Panc1 (cell line): ENCODE results near the gene GOPC. TPM values are rescaled to one million over a fixed set of nuclear protein-coding genes. Genes with fewer than 3 reads are reported as not detected.

Experiments
- ATAC-seq: fragments of 200-7000 bp; cut with Tn5 transposase; 2 replicates; pipeline ENCODE4 v1.9.1; 2020; ENCODE audit warnings: mild to moderate bottlenecking, moderate library complexity
- BruUV-seq: library from RNA; stranded (reverse); fragments of 400-500 nt; replicated peaks from 2 replicates; lab custom pipeline; 2021; lab: Mats Ljungman, UMichigan
- CTCF ChIA-PET: fragments of 300-600 bp; sonication (Branson Sonifier 250); formaldehyde crosslinking; loops from one replicate; lab custom pipeline; 2022; ENCODE audit warnings: antibody characterized with exemption; lab: Charles Lee
- POLR2A ChIA-PET: fragments of 300-600 bp; sonication (Branson Sonifier 250); formaldehyde crosslinking; loops from one replicate; lab custom pipeline; 2022; ENCODE audit warnings: antibody characterized with exemption; lab: Charles Lee
- DNase-seq: peaks from one replicate; pipeline ENCODE4 v3.0.0-alpha.2; 2010; ENCODE audit warnings: low read depth, low spot score
- H3K27ac ChIP-seq: 2 replicates; pipeline ENCODE4 v1.5.1; 2011; ENCODE audit warnings: mild to moderate bottlenecking, low read length, inconsistent platforms
- H3K27me3 ChIP-seq: fragments of 200-500 bp; sonication (Bioruptor generic); 2 replicates; pipeline ENCODE4 v1.6.0; 2014; ENCODE audit warnings: low read length, inconsistent platforms; ENCODE audit not compliant: control insufficient read depth, insufficient read depth
- H3K36me3 ChIP-seq: fragments of 200-500 bp; sonication (Bioruptor generic); 2 replicates; pipeline ENCODE4 v1.5.1; 2014; ENCODE audit warnings: inconsistent platforms, mild to moderate bottlenecking, low read length, moderate library complexity; ENCODE audit not compliant: control insufficient read depth, insufficient read depth
- H3K4me1 ChIP-seq: 2 replicates; pipeline ENCODE4 v1.5.1; 2011; ENCODE audit warnings: inconsistent platforms, mild to moderate bottlenecking, low read length, moderate library complexity; ENCODE audit not compliant: control insufficient read depth, insufficient read depth
- H3K4me3 ChIP-seq, 2 experiments: 2 replicates each; pipeline ENCODE4 v1.5.1; 2011 to 2012; ENCODE audit warnings: low read depth in 2 of 2, low read length in 2 of 2, mild to moderate bottlenecking in 2 of 2, inconsistent platforms in 1 of 2, moderate library complexity in 1 of 2
- H3K9me3 ChIP-seq: fragments of 200-500 bp; sonication (Bioruptor generic); 2 replicates; pipeline ENCODE4 v1.5.1; 2014; ENCODE audit warnings: low read depth, mild to moderate bottlenecking, inconsistent platforms, low read length, moderate library complexity; ENCODE audit not compliant: control insufficient read depth, insufficient read depth
- POLR2AphosphoS5 ChIP-seq: IDR thresholded peaks from 2 replicates; pipeline ENCODE4 v1.6.1; 2012; ENCODE audit warnings: mild to moderate bottlenecking, low read depth, low read length, moderate library complexity
- REST ChIP-seq, 2 experiments: IDR thresholded peaks; 2 replicates each; pipeline ENCODE4 v1.6.1; 2011 to 2012; ENCODE audit warnings: low read depth in 2 of 2, control low read depth in 1 of 2, low read length in 1 of 2, mild to moderate bottlenecking in 1 of 2, moderate library complexity in 1 of 2; ENCODE audit not compliant: insufficient read depth in 1 of 2
- SIN3A ChIP-seq: IDR thresholded peaks from 2 replicates; pipeline ENCODE4 v1.6.1; 2012; ENCODE audit warnings: low read depth, mild to moderate bottlenecking, low read length, moderate library complexity, borderline replicate concordance; ENCODE audit not compliant: insufficient read depth
- TCF7L2 ChIP-seq: IDR thresholded peaks from 2 replicates; pipeline ENCODE4 v1.6.1; 2011; ENCODE audit warnings: mild to moderate bottlenecking, low read depth, low read length, inconsistent platforms
- in situ Hi-C: cut with HindIII; loops from 2 replicates; pipeline ENCODE4 v1.10.0; 2016; ENCODE audit warnings: low sequenced_read_pairs, low pct_unique_long_range_greater_than_20kb
- intact Hi-C: fragments of 100-400 bp; cut with micrococcal nuclease; formaldehyde crosslinking; loops from one replicate; pipeline ENCODE4 v1.10.0; 2022; ENCODE audit not compliant: unreplicated experiment
- total RNA-seq: library from RNA; stranded (reverse); gene quantifications from one replicate; pipeline ENCODE4 v1.2.1, GENCODE V29; 2021; ENCODE audit not compliant: unreplicated experiment
- TF ChIP-seq, protein P1 (sequence below): fragments of 450-650 bp; IDR thresholded peaks from 2 replicates; pipeline ENCODE4 v1.5.1; 2017; ENCODE audit warnings: mild to moderate bottlenecking

Gene GOPC
- total RNA-seq, 1 experiment from 2014 or later = 32.2 TPM

- ChIA-PET POLR2A (interaction anchor here (0.6 kb wide), 1 partner anchor 19 kb away, joined by 6 read pairs; no protein-coding TSS in a partner anchor), CTCF (no interaction called here)
- no peaks in the 10 kb centered on the region; the same call in 1 of the 2 replicates for H3K36me3 ChIP-seq
- ATAC-seq (no peak), DNase-seq (no peak)
- intact Hi-C loops = no loop called here
- in situ Hi-C loops = no loop called here
- no peaks in the 10 kb centered on the region for H3K27me3 ChIP-seq
- no peak overlapping the region for H3K27ac ChIP-seq
- H3K4me1 ChIP-seq = peaks cover 18% of the 10 kb centered on the region
- peaks cover 8% of the 10 kb centered on the region; the same call in 1 of the 2 replicates for H3K9me3 ChIP-seq
- BruUV-seq = no TSS peak
- TF ChIP-seq, protein P1, sequence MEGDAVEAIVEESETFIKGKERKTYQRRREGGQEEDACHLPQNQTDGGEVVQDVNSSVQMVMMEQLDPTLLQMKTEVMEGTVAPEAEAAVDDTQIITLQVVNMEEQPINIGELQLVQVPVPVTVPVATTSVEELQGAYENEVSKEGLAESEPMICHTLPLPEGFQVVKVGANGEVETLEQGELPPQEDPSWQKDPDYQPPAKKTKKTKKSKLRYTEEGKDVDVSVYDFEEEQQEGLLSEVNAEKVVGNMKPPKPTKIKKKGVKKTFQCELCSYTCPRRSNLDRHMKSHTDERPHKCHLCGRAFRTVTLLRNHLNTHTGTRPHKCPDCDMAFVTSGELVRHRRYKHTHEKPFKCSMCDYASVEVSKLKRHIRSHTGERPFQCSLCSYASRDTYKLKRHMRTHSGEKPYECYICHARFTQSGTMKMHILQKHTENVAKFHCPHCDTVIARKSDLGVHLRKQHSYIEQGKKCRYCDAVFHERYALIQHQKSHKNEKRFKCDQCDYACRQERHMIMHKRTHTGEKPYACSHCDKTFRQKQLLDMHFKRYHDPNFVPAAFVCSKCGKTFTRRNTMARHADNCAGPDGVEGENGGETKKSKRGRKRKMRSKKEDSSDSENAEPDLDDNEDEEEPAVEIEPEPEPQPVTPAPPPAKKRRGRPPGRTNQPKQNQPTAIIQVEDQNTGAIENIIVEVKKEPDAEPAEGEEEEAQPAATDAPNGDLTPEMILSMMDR = no peak
- no peak for TF ChIP-seq TCF7L2
- TF ChIP-seq POLR2AphosphoS5 = no peak
- no peak for TF ChIP-seq SIN3A
- no peak for TF ChIP-seq REST (IDR thresholded peaks at IDR 0.05; ENCODE audit: insufficient read depth in 1 of 2, low read depth in 2 of 2, low read length in 1 of 2)
- no peak overlapping the region for H3K4me3 ChIP-seq
Measured at GRCh38 chr6:117597755-117598154, 4.6 kb downstream of the GOPC start.

DNA sequence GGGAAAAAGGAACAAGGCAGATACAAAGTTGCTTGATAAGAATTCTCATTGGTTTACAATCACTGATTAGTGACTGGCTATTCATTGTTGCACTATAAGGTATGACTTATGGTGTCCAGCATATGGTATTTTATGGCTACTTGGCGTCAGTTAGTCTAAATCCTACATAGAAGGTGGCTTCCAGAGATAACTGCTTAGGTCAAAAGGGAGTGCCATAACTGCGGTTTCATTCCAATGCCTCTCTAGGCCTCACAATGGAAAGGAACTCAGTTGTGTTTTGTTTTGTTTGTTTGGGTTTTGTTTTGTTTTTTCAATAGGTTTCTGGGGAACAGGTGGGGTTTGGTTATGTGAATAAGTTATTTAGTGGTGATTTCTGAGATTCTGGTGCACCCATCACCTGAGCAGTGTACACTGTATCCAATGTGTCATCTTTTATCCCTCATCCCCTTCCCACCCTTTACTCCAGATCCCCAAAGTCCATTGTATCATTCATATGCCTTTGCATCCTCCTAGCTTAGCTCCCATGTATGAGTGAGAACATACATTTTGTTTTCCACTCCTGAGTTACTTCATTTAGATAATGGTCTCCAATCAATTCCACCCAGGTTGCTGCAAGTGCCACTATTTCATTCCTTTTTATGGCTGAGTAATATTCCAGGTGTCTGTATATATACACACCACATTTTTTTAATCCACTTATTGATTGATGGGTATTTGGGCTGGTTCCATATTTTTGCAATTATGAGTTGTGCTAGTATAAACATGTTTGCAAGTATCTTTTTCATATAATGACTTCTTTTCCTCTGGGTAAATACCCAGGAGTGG is 7.0 kb downstream of the GOPC start:
- no peak for TF ChIP-seq REST (IDR thresholded peaks at IDR 0.05; ENCODE audit: insufficient read depth in 1 of 2, low read depth in 2 of 2, low read length in 1 of 2)
- no peak for TF ChIP-seq SIN3A
- TF ChIP-seq TCF7L2 = no peak
- no peak for TF ChIP-seq POLR2AphosphoS5
- TF ChIP-seq, protein P1 = no peak
- H3K4me1 ChIP-seq = peaks cover 16% of the 10 kb centered on the region
- BruUV-seq = no TSS peak
- H3K4me3 ChIP-seq = no peak overlapping the region
- in situ Hi-C loops (no loop called here), intact Hi-C loops (no loop called here)
- ChIA-PET POLR2A (no interaction called here), CTCF (no interaction called here)
- no peak for ATAC-seq
- peaks cover 8% of the 10 kb centered on the region; the same call in 1 of the 2 replicates for H3K9me3 ChIP-seq
- no peaks in the 10 kb centered on the region; the same call in 1 of the 2 replicates for H3K36me3 ChIP-seq
- H3K27ac ChIP-seq = no peak overlapping the region
- no peak for DNase-seq
- no peaks in the 10 kb centered on the region for H3K27me3 ChIP-seq
